ENCODE results near the gene ZMYND8. TPM values are rescaled to one million over a fixed set of nuclear protein-coding genes. Genes with fewer than 3 reads are reported as not detected.
"Not testable (repeated sequence)": the region's sequence is repeated elsewhere in the genome, so short reads cannot be mapped to it uniquely, and the experiment has no call there.

Gene ZMYND8
- total and polyA plus RNA-seq, 5 experiments from 2014 or later, result 8.9 to 67.8 (median 20.4) TPM

GRCh38 chr20:47385968-47386367, 29.5 kb upstream of the ZMYND8 start:
- H3K4me3 Mint-ChIP-seq, H3K9me3 Mint-ChIP-seq, POLR2A ChIA-PET, H3K27ac Mint-ChIP-seq, ATAC-seq, H3K27me3 Mint-ChIP-seq, DNase-seq, H3K36me3 Mint-ChIP-seq: not testable (repeated sequence)
- H3K4me1 Mint-ChIP-seq, result peaks cover 6 to 11% (median 7%) of the 10 kb centered on the region in 4 donors

GRCh38 chr20:47382746-47383415, 26.4 kb upstream of the ZMYND8 start:
- H3K27me3 Mint-ChIP-seq, result no peaks in the 10 kb centered on the region
- H3K9me3 Mint-ChIP-seq, result peaks cover 0 to 2% (median 0%) of the 10 kb centered on the region in 9 donors
- peaks cover 4 to 19% (median 14%) of the 10 kb centered on the region in 4 donors for H3K4me1 Mint-ChIP-seq
- H3K4me3 Mint-ChIP-seq, result no peak overlapping the region
- DNase-seq (no peak), ATAC-seq (no peak)
- H3K27ac Mint-ChIP-seq, result no peak overlapping the region
- H3K36me3 Mint-ChIP-seq, result no peaks in the 10 kb centered on the region
- POLR2A ChIA-PET, result interaction anchor here (0.6 to 2.0 kb wide), 3 partner anchors 26 to 1878 kb away, joined by 3 to 18 read pairs (median 8); partner anchors contain the start of gene ZMYND8

- Mint-ChIP-seq H3K4me1 (peaks cover 4 to 19% (median 14%) of the 10 kb centered on the region in 4 donors), H3K9me3 (no peaks in the 10 kb centered on the region), H3K27ac (peak overlapping the region in 1 of 10 donors; percentile 22), H3K36me3 (no peaks in the 10 kb centered on the region), H3K4me3 (no peak overlapping the region), H3K27me3 (no peaks in the 10 kb centered on the region)
- DNase-seq (peak in 2 of 10 donors; percentile 23 to 24), ATAC-seq (peak in 1 of 2 donors; percentile 64)
- POLR2A ChIA-PET, result interaction anchor here (1.2 kb wide), 2 partner anchors 24 to 107 kb away, joined by 3 to 4 read pairs; partner anchors contain the start of gene ZMYND8
Measured at GRCh38 chr20:47380481-47380880, 24.0 kb upstream of the ZMYND8 start.

- H3K36me3 Mint-ChIP-seq, result no peaks in the 10 kb centered on the region
- DNase-seq, result no peak
- POLR2A ChIA-PET, result interaction anchor here (1.3 kb wide), 1 partner anchor 23 kb away, joined by 4 read pairs; the partner anchor contains the start of gene ZMYND8
- H3K27me3 Mint-ChIP-seq, result no peaks in the 10 kb centered on the region
- H3K27ac Mint-ChIP-seq, result peak overlapping the region in 3 of 10 donors; percentile 17 to 69 (median 39)
- ATAC-seq, result no peak
- H3K9me3 Mint-ChIP-seq, result no peaks in the 10 kb centered on the region
- no peak overlapping the region for H3K4me3 Mint-ChIP-seq
- H3K4me1 Mint-ChIP-seq, result peaks cover 4 to 19% (median 14%) of the 10 kb centered on the region in 4 donors
Measured at GRCh38 chr20:47379433-47380150, 23.1 kb upstream of the ZMYND8 start.

GRCh38 chr20:47377122-47377722, 20.7 kb upstream of the ZMYND8 start:
- POLR2A ChIA-PET, result no interaction called here
- DNase-seq, result no peak
- Mint-ChIP-seq H3K4me3 (no peak overlapping the region), H3K4me1 (peaks cover 2 to 16% (median 8%) of the 10 kb centered on the region in 4 donors), H3K27me3 (no peaks in the 10 kb centered on the region), H3K36me3 (no peaks in the 10 kb centered on the region), H3K27ac (peak overlapping the region in 2 of 10 donors; percentile 15 to 33), H3K9me3 (no peaks in the 10 kb centered on the region)
- no peak for ATAC-seq

- not testable (repeated sequence) for H3K36me3 Mint-ChIP-seq
Measured at GRCh38 chr20:47376096-47376643, 19.7 kb upstream of the ZMYND8 start.

GRCh38 chr20:47374121-47374520, 17.6 kb upstream of the ZMYND8 start:
- H3K27me3 Mint-ChIP-seq, H3K4me1 Mint-ChIP-seq, H3K9me3 Mint-ChIP-seq, H3K36me3 Mint-ChIP-seq, ATAC-seq, POLR2A ChIA-PET, H3K4me3 Mint-ChIP-seq, H3K27ac Mint-ChIP-seq, DNase-seq: not testable (repeated sequence)

More at GRCh38 chr20:47376096-47376643, 19.7 kb upstream of the ZMYND8 start:
- H3K9me3 Mint-ChIP-seq, DNase-seq, H3K4me3 Mint-ChIP-seq, ATAC-seq, POLR2A ChIA-PET, H3K27me3 Mint-ChIP-seq: not testable (repeated sequence)
- Mint-ChIP-seq H3K4me1 (peaks cover 2 to 16% (median 8%) of the 10 kb centered on the region in 4 donors), H3K27ac (peak overlapping the region in 1 of 10 donors; percentile 7)

GRCh38 chr20:47373206-47373733, 16.8 kb upstream of the ZMYND8 start:
- ATAC-seq, result no peak
- peaks cover 0 to 2% (median 0%) of the 10 kb centered on the region in 5 donors for H3K27me3 Mint-ChIP-seq
- no peak overlapping the region for H3K4me3 Mint-ChIP-seq
- H3K36me3 Mint-ChIP-seq, result no peaks in the 10 kb centered on the region
- peaks cover 0 to 3% (median 1%) of the 10 kb centered on the region in 4 donors for H3K4me1 Mint-ChIP-seq
- POLR2A ChIA-PET, result no interaction called here
- no peaks in the 10 kb centered on the region for H3K9me3 Mint-ChIP-seq
- no peak overlapping the region for H3K27ac Mint-ChIP-seq
- DNase-seq, result no peak

GRCh38 chr20:47370850-47371782, 14.6 kb upstream of the ZMYND8 start:
- H3K9me3 Mint-ChIP-seq, result no peaks in the 10 kb centered on the region
- ATAC-seq (no peak), DNase-seq (no peak)
- no peak overlapping the region for H3K4me3 Mint-ChIP-seq
- POLR2A ChIA-PET, result interaction anchor here (0.6 to 0.7 kb wide), 3 partner anchors 10 to 241 kb away, joined by 3 to 7 read pairs (median 3); partner anchors contain the start of gene ZMYND8
- H3K27ac Mint-ChIP-seq, result no peak overlapping the region
- H3K4me1 Mint-ChIP-seq, result peaks cover 0 to 6% (median 2%) of the 10 kb centered on the region in 4 donors
- peaks cover 0 to 2% (median 0%) of the 10 kb centered on the region in 5 donors for H3K27me3 Mint-ChIP-seq
- no peaks in the 10 kb centered on the region for H3K36me3 Mint-ChIP-seq

GRCh38 chr20:47370214-47370613, 13.7 kb upstream of the ZMYND8 start:
- no peak overlapping the region for H3K27ac Mint-ChIP-seq
- no peak overlapping the region for H3K4me3 Mint-ChIP-seq
- no peak for ATAC-seq
- POLR2A ChIA-PET, result interaction anchor here (1.8 kb wide), 1 partner anchor 14 kb away, joined by 4 read pairs; the partner anchor contains the start of gene ZMYND8
- no peaks in the 10 kb centered on the region for H3K9me3 Mint-ChIP-seq
- no peaks in the 10 kb centered on the region for H3K36me3 Mint-ChIP-seq
- no peak for DNase-seq
- H3K27me3 Mint-ChIP-seq, result peaks cover 0 to 2% (median 0%) of the 10 kb centered on the region in 5 donors
- peaks cover 3 to 10% (median 5%) of the 10 kb centered on the region in 4 donors for H3K4me1 Mint-ChIP-seq

- Mint-ChIP-seq H3K9me3 (no peaks in the 10 kb centered on the region), H3K36me3 (no peaks in the 10 kb centered on the region), H3K4me1 (peaks cover 7 to 17% (median 8%) of the 10 kb centered on the region in 4 donors), H3K27ac (no peak overlapping the region), H3K4me3 (no peak overlapping the region), H3K27me3 (peaks cover 0 to 2% (median 0%) of the 10 kb centered on the region in 5 donors)
- POLR2A ChIA-PET, result interaction anchor here (1.8 kb wide), 1 partner anchor 12 kb away, joined by 4 read pairs; the partner anchor contains the start of gene ZMYND8
- ATAC-seq (no peak), DNase-seq (no peak)
Measured at GRCh38 chr20:47368301-47368700, 11.8 kb upstream of the ZMYND8 start.

Measured in naive thymus-derived CD8-positive, alpha-beta T cell (primary cell).